ENCODE results near the gene DNAJB8.

Gene DNAJB8

DNA sequence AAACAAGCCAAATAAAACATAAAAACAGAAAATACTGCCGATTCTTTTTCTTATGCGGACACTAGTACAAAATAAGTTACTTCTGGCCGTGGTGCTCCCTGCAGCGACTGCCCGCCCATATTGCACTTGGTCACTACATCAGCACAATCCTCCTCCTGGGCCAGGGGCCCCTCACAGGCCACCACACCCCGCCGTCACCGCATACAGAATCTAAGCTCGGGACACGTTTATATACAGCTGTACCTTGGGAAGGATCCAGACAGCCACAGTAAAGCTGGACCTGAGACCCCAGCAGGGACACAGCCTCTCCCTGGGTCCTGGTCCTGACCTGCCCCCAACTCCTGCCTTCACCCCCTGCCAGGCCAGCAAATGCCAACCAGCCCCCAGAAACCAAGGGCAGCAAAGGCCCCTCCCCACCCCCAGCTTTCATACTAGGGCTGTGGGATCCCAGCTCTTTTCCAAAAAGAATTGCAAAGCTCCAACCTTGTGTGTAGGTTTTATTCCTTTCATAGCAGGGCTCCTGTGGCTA lies 12.9 kb upstream of the DNAJB8 start:
- Histone ChIP-seq H3K14ac (ENCODE audit: low read length in 2 of 2) (no peak overlapping the region), H3K36me3 (ENCODE audit: control insufficient read depth in 1 of 2, insufficient read depth in 2 of 2, low read depth in 1 of 2, low read length in 2 of 2) (no peaks in the 10 kb centered on the region), H3K9ac (ENCODE audit: low read length) (no peak overlapping the region), H3K27ac (ENCODE audit: low read length, poor library complexity, severe bottlenecking) (no peak overlapping the region), H3K9me3 (ENCODE audit: control insufficient read depth, low read length) (no peaks in the 10 kb centered on the region), H3K4me1 (ENCODE audit: control insufficient read depth, insufficient read depth, low read depth, low read length) (peaks cover 11% of the 10 kb centered on the region), H2AFZ (ENCODE audit: low read depth, low read length) (no peak overlapping the region), H2BK120ac (ENCODE audit: low read depth, low read length) (no peak overlapping the region), H3K4me2 (ENCODE audit: low read length, poor library complexity, severe bottlenecking) (no peak overlapping the region), H3K79me1 (replicated peaks; ENCODE audit: low read length, poor library complexity, severe bottlenecking) (no peaks in the 10 kb centered on the region), H2AK5ac (ENCODE audit: low read length, severe bottlenecking) (no peak overlapping the region), H4K91ac (ENCODE audit: low read length) (no peak overlapping the region), H3K18ac (ENCODE audit: low read depth in 1 of 2, low read length in 2 of 2) (no peak overlapping the region), H3K4ac (ENCODE audit: low read depth in 1 of 2, low read length in 2 of 2) (no peak overlapping the region), H2BK15ac (ENCODE audit: low read depth, poor library complexity, severe bottlenecking) (no peak overlapping the region), H3K4me3 (ENCODE audit: insufficient read depth in 1 of 2, low read depth in 1 of 2, low read length in 2 of 2) (no peak overlapping the region), H2BK5ac (ENCODE audit: low read depth, low read length, poor library complexity, severe bottlenecking) (no peak overlapping the region), H3K23ac (ENCODE audit: low read length in 2 of 2) (no peak overlapping the region), H3K27me3 (ENCODE audit: control insufficient read depth in 1 of 2, insufficient read depth in 1 of 2, low read length in 2 of 2) (peaks cover 98 to 100% of the 10 kb centered on the region in 2 experiments), H4K8ac (ENCODE audit: low read length) (no peak overlapping the region), H2BK12ac (ENCODE audit: low read length in 2 of 2) (no peak overlapping the region)
- 50% methylated on average over 10 of the region's 10 CpGs for WGBS
- no peak for DNase-seq

DNA sequence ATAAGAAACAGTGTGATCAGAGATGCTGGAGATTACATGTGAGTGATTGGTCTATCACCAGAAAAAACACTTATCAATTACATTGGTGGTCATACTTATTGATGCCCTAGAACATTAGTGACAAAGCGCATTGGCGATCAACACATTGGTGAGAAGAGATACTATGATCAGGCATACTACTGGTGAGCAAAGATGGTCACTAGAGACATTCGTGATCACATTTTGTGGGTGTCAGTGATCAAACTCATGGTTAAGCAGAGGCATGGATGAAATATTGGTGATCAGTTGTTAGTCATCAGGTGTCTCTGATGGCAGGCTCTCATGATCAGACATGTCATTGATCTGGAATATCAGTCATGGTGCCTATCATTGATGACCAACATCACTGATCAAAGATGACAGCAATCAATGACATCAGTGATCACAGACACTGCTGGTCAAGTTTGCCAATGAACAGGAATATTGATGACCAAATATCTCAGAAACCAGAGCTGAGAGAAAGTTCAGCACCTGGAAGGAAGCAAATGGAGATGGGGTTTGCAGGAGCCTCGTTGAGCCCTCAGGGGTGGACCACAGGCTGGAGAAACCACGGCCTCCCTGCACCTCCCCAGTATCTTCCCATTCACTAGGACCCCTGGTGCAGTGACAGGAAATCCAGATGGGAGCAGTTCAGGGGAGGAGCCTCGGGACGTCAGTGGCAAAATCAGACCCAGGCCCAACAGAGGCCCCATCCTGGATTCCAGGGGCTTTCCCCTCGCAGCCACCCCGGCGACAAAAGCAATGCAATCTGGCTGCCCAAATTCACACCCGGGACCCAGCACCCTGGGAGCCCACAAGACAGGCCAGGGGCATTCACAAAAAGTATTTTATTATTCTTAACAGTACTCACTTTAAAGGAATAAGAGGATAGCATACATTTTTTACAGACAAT lies 12.2 kb upstream of the DNAJB8 start:
- Histone ChIP-seq H2BK5ac (ENCODE audit: low read depth, low read length, poor library complexity, severe bottlenecking) (no peak overlapping the region), H3K23ac (ENCODE audit: low read length in 2 of 2) (no peak overlapping the region), H2BK120ac (ENCODE audit: low read depth, low read length) (no peak overlapping the region)

DNA sequence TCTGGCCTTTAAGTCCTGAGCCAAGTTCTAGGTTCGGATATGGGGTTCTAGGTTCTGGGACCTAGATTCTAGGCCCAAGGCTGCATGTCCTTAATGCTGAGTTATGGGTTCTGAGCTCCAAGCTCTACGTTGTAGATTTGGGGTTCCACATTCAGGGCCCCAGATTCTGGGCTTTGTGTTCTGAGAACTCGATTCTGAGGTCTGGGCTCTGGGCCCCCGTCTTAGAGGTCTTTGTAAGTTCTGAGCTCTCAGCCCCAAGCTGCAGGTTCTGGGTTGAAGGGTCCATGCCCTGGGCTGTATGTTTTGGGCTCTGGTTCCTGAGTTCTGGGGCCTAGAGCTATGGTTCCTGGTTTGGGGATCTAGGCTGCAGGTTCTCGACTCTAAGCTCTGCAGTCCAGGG lies 10.0 kb upstream of the DNAJB8 start:
- WGBS, result 79% methylated on average over 5 of the region's 5 CpGs

More for the DNA sequence above, 12.2 kb upstream of the DNAJB8 start:
- Histone ChIP-seq H3K9ac (ENCODE audit: low read length) (no peak overlapping the region), H3K18ac (ENCODE audit: low read depth in 1 of 2, low read length in 2 of 2) (no peak overlapping the region), H3K27me3 (ENCODE audit: control insufficient read depth in 1 of 2, insufficient read depth in 1 of 2, low read length in 2 of 2) (peaks cover 98 to 100% of the 10 kb centered on the region in 2 experiments), H3K9me3 (ENCODE audit: control insufficient read depth, low read length) (no peaks in the 10 kb centered on the region), H3K4me3 (ENCODE audit: insufficient read depth in 1 of 2, low read depth in 1 of 2, low read length in 2 of 2) (no peak overlapping the region), H3K36me3 (ENCODE audit: control insufficient read depth in 1 of 2, insufficient read depth in 2 of 2, low read depth in 1 of 2, low read length in 2 of 2) (no peaks in the 10 kb centered on the region), H2AK5ac (ENCODE audit: low read length, severe bottlenecking) (no peak overlapping the region), H4K91ac (ENCODE audit: low read length) (no peak overlapping the region), H4K8ac (ENCODE audit: low read length) (no peak overlapping the region), H3K4me1 (ENCODE audit: control insufficient read depth, insufficient read depth, low read depth, low read length) (peaks cover 9% of the 10 kb centered on the region), H2BK12ac (ENCODE audit: low read length in 2 of 2) (no peak overlapping the region), H3K4me2 (ENCODE audit: low read length, poor library complexity, severe bottlenecking) (no peak overlapping the region), H3K79me1 (replicated peaks; ENCODE audit: low read length, poor library complexity, severe bottlenecking) (no peaks in the 10 kb centered on the region), H3K27ac (ENCODE audit: low read length, poor library complexity, severe bottlenecking) (no peak overlapping the region), H2BK15ac (ENCODE audit: low read depth, poor library complexity, severe bottlenecking) (no peak overlapping the region), H2AFZ (ENCODE audit: low read depth, low read length) (no peak overlapping the region), H3K4ac (ENCODE audit: low read depth in 1 of 2, low read length in 2 of 2) (no peak overlapping the region), H3K14ac (ENCODE audit: low read length in 2 of 2) (no peak overlapping the region)
- WGBS, result 56% methylated on average over 9 of the region's 11 CpGs
- DNase-seq, result no peak

DNA sequence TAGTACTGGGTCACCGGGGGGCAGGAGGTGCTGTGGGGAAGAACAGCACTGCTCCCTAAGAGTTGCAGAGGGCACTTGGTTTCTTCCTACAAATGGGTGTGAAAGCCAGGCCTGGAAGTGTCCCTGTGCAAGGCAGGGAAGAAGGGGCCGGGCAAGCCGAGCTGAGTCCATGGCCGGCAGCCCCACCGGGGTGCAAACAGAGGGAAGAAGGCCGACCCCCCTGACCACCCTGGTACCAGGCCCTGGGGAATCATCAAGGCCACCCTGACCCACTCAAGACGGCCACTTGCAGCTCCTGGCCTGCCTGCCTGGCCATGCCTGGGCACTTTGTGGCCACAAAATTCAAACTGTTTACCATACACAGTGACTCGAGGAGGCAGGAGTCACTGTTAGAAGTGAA lies 8.7 kb upstream of the DNAJB8 start:
- H3K4me3 ChIP-seq (ENCODE audit: insufficient read depth in 1 of 2, low read depth in 1 of 2, low read length in 2 of 2), result no peak overlapping the region
- no peak overlapping the region for H2BK12ac ChIP-seq (ENCODE audit: low read length in 2 of 2)
- no peaks in the 10 kb centered on the region for H3K4me1 ChIP-seq (ENCODE audit: control insufficient read depth, insufficient read depth, low read depth, low read length)
- H3K9ac ChIP-seq (ENCODE audit: low read length), result no peak overlapping the region
- peaks cover 9% of the 10 kb centered on the region for H3K9me3 ChIP-seq (ENCODE audit: control insufficient read depth, low read length)
- H3K4me2 ChIP-seq (ENCODE audit: low read length, poor library complexity, severe bottlenecking), result no peak overlapping the region
- H2BK15ac ChIP-seq (ENCODE audit: low read depth, poor library complexity, severe bottlenecking), result no peak overlapping the region
- no peaks in the 10 kb centered on the region for H3K36me3 ChIP-seq (ENCODE audit: control insufficient read depth in 1 of 2, insufficient read depth in 2 of 2, low read depth in 1 of 2, low read length in 2 of 2)
- H2AFZ ChIP-seq (ENCODE audit: low read depth, low read length), result no peak overlapping the region
- no peak overlapping the region for H2BK120ac ChIP-seq (ENCODE audit: low read depth, low read length)
- H3K27ac ChIP-seq (ENCODE audit: low read length, poor library complexity, severe bottlenecking), result no peak overlapping the region
- H4K8ac ChIP-seq (ENCODE audit: low read length), result no peak overlapping the region
- no peak overlapping the region for H2BK5ac ChIP-seq (ENCODE audit: low read depth, low read length, poor library complexity, severe bottlenecking)
- H3K18ac ChIP-seq (ENCODE audit: low read depth in 1 of 2, low read length in 2 of 2), result no peak overlapping the region
- 63% methylated on average over 7 of the region's 8 CpGs for WGBS
- DNase-seq, result no peak
- H4K91ac ChIP-seq (ENCODE audit: low read length), result no peak overlapping the region
- H3K27me3 ChIP-seq (ENCODE audit: control insufficient read depth in 1 of 2, insufficient read depth in 1 of 2, low read length in 2 of 2), result peaks cover 99 to 100% of the 10 kb centered on the region in 2 experiments
- H3K23ac ChIP-seq (ENCODE audit: low read length in 2 of 2), result no peak overlapping the region
- H3K14ac ChIP-seq (ENCODE audit: low read length in 2 of 2), result no peak overlapping the region
- H3K4ac ChIP-seq (ENCODE audit: low read depth in 1 of 2, low read length in 2 of 2), result no peak overlapping the region
- H2AK5ac ChIP-seq (ENCODE audit: low read length, severe bottlenecking), result no peak overlapping the region
- no peaks in the 10 kb centered on the region for H3K79me1 ChIP-seq (replicated peaks; ENCODE audit: low read length, poor library complexity, severe bottlenecking)

More for the DNA sequence above, 10.0 kb upstream of the DNAJB8 start:
- Histone ChIP-seq H3K36me3 (ENCODE audit: control insufficient read depth in 1 of 2, insufficient read depth in 2 of 2, low read depth in 1 of 2, low read length in 2 of 2) (no peaks in the 10 kb centered on the region), H4K91ac (ENCODE audit: low read length) (no peak overlapping the region), H3K9me3 (ENCODE audit: control insufficient read depth, low read length) (peaks cover 6% of the 10 kb centered on the region), H3K4me2 (ENCODE audit: low read length, poor library complexity, severe bottlenecking) (no peak overlapping the region), H3K18ac (ENCODE audit: low read depth in 1 of 2, low read length in 2 of 2) (no peak overlapping the region), H3K23ac (ENCODE audit: low read length in 2 of 2) (no peak overlapping the region), H2BK12ac (ENCODE audit: low read length in 2 of 2) (no peak overlapping the region), H3K9ac (ENCODE audit: low read length) (no peak overlapping the region), H3K27ac (ENCODE audit: low read length, poor library complexity, severe bottlenecking) (no peak overlapping the region), H3K4me3 (ENCODE audit: insufficient read depth in 1 of 2, low read depth in 1 of 2, low read length in 2 of 2) (no peak overlapping the region), H2BK15ac (ENCODE audit: low read depth, poor library complexity, severe bottlenecking) (no peak overlapping the region), H4K8ac (ENCODE audit: low read length) (no peak overlapping the region), H3K14ac (ENCODE audit: low read length in 2 of 2) (no peak overlapping the region), H2AK5ac (ENCODE audit: low read length, severe bottlenecking) (no peak overlapping the region), H3K79me1 (replicated peaks; ENCODE audit: low read length, poor library complexity, severe bottlenecking) (no peaks in the 10 kb centered on the region), H2AFZ (ENCODE audit: low read depth, low read length) (no peak overlapping the region), H3K4me1 (ENCODE audit: control insufficient read depth, insufficient read depth, low read depth, low read length) (no peaks in the 10 kb centered on the region), H3K4ac (ENCODE audit: low read depth in 1 of 2, low read length in 2 of 2) (no peak overlapping the region), H2BK120ac (ENCODE audit: low read depth, low read length) (no peak overlapping the region), H3K27me3 (ENCODE audit: control insufficient read depth in 1 of 2, insufficient read depth in 1 of 2, low read length in 2 of 2) (peaks cover 99 to 100% of the 10 kb centered on the region in 2 experiments), H2BK5ac (ENCODE audit: low read depth, low read length, poor library complexity, severe bottlenecking) (no peak overlapping the region)
- no peak for DNase-seq
